Epidermal melanocyte (primary cell): ENCODE results near the gene TECTA.
A peak's percentile ranks its signal among the peaks of the same experiment; 100 is the strongest.
"Not testable (repeated sequence)": the region's sequence is repeated elsewhere in the genome, so short reads cannot be mapped to it uniquely, and the experiment has no call there.

Source experiments
- DNase-seq: peaks from one replicate; pipeline ENCODE4 v3.0.0; 2011; ENCODE audit warnings: low spot score; ENCODE audit not compliant: insufficient read length

TECTA gene

GRCh38 chr11:121177629-121178028 lies 76.6 kb downstream of the TECTA start:
- DNase-seq = not testable (repeated sequence)

GRCh38 chr11:121179306-121179705 lies 78.3 kb downstream of the TECTA start:
- no peak for DNase-seq

DNA sequence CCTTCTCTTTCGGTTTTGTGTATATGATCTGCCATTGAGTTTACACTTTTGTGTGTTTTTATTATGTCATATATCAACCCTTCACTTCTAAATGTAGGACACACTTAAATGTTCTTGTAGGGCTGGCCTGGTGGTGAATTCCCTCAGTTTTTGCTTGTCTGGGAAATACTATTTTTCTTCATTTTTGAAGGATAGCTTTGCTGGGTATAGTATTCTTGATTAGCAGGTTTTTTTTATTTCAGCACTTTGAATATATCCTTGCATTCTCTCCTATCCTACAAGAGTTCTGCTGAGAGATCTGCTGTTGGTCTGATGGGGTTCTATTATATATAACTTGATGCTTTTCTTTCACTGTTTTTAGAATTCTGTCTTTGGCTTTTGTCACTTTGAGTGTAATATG lies 79.1 kb downstream of the TECTA start:
- no peak for DNase-seq

GRCh38 chr11:121188776-121189175 lies 87.7 kb downstream of the TECTA start:
- DNase-seq = no peak

GRCh38 chr11:121191818-121192217 lies 90.8 kb downstream of the TECTA start:
- DNase-seq = no peak

GRCh38 chr11:121194731-121195596 lies 93.9 kb downstream of the TECTA start:
- DNase-seq = peak; percentile 28

DNA sequence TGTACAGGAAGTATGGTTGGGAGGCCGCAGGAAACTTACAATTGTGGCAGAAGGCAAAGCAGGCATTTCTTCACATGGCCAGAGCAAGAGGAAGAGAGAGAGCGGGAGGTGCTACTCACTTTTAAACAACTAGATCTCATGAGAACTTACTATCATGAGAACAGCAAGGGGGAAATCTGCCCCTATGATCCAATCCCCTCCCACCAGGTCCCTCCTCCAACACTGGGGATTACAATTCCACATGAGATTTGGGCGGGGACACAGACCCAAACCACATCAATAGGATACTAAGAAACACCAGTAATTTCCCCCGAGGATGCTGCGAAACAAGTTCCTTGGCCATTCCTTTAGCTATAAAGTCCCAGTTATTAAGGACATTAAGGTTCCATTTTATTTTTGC lies 97.4 kb downstream of the TECTA start:
- DNase-seq = no peak

DNA sequence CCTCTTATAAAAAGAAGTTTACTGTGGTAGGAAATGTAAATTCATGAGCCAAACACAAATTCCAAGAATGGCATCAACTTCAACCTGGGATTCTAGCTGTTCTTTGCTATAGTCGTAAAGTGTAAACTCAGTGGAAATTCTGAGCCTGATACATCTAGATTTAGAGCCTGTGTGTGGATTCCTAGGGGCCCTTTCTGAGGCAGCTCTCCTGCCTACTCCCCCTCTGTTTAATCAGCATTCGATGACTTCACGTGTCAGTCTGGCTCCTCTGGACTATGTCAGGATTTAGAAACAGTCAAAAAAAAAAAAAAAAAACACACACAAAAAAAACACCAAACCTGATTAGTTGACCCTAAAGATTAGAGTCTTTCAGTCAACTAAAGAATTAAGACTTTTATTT lies 98.5 kb downstream of the TECTA start:
- no peak for DNase-seq

DNA sequence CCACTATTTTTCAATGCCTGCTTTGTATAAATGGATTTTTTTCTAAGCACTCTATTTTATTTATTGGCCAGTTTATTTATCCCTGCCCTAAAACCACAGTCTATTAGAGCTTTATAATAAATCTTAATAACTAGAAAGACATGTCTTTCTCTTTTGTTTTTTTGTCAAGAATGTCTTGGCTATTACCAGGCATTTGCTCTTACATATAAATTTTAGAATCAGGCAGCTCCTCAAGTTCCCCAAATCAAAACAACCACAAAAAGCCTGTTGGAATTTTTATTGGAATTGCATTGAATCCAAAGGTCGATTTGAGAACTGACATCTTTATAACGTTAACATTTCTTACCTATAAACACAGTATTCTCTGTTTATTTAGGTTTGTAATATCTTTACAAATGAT lies 105.8 kb downstream of the TECTA start:
- DNase-seq = no peak

- no peak for DNase-seq
Observed at GRCh38 chr11:121207485-121208115, 106.6 kb downstream of the TECTA start.

- DNase-seq = no peak
Observed at GRCh38 chr11:121210445-121211080, 109.5 kb downstream of the TECTA start.

- DNase-seq = no peak
Observed at GRCh38 chr11:121211626-121212025, 110.6 kb downstream of the TECTA start.

- DNase-seq = no peak
Observed at GRCh38 chr11:121212536-121213361, 111.7 kb downstream of the TECTA start.

GRCh38 chr11:121213362-121213893 lies 112.4 kb downstream of the TECTA start:
- DNase-seq = no peak

GRCh38 chr11:121214861-121215260 lies 113.8 kb downstream of the TECTA start:
- no peak for DNase-seq

DNA sequence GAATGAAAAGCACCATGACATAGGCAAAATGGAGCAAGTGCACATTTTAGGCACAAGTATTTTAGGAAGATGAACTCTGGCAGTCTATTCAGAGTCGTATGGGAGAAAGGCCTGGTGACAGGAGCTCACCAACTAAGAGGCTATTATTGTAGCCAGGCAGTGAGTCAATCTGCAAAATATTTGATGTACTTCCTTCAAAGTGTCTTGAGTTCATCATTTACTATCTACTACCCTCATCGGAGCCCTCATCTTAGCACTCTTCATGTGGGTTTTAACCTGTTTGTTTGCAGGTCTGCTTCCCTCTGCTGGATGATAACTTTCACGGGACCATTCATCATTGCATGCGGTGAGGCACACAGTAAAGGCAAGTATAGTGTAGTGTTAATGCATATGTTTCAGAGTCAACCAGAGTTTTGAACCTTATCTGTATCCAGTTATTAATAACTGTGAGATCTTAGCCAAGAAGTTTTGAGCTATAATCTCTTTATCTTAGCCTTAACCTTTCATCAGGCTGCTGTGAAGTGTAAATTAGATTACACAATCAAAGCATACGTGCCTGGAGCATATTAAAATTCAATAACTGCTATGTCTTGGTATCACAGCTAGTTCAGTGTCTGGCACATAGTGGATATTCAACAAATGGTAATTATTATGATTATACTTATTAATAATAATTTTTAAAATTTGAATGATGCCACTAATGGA lies 120.6 kb downstream of the TECTA start:
- no peak for DNase-seq

- DNase-seq = no peak
Observed at GRCh38 chr11:121223161-121223560, 122.1 kb downstream of the TECTA start.

GRCh38 chr11:121225382-121225781 lies 124.3 kb downstream of the TECTA start:
- no peak for DNase-seq

- no peak for DNase-seq
Observed at GRCh38 chr11:121226415-121227263, 125.6 kb downstream of the TECTA start.

DNA sequence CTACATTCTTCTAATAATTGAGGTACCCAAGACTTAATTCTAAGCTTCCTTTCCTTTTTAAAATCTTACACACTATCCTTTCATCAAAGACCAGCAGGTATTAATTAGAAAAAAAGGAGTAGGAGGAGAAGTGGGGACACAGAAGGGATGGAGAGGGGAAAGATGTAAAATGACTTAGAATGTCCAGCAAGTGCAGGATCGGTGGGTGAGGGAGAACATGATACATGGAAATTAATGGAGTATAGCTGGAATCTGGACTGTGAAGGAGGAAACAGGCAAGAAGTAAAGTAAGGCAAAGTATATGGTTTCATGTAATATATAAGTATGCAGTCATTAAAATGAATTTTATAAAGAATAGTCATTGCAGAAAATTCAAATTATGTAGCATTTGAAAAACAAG lies 127.8 kb downstream of the TECTA start:
- DNase-seq = no peak
